Stimulated activated CD8-positive, alpha-beta memory T cell treated with anti-CD3 and anti-CD28 coated beads, Interleukin-12 subunit alpha, Interleukin-12 subunit beta, amount 100 ng/mL, for 24 hours (primary cell): Measurements from ENCODE around the gene EDAR.

Experiments
- DNase-seq: peaks from one replicate; pipeline ENCODE4 v3.0.0-alpha.2; 2020; ENCODE audit errors: extremely low read depth

EDAR gene

GRCh38 chr2:108908713-108909070 lies 80.3 kb downstream of the EDAR start:
- no peak for DNase-seq

GRCh38 chr2:108907822-108908712 lies 81.0 kb downstream of the EDAR start:
- no peak for DNase-seq

DNA sequence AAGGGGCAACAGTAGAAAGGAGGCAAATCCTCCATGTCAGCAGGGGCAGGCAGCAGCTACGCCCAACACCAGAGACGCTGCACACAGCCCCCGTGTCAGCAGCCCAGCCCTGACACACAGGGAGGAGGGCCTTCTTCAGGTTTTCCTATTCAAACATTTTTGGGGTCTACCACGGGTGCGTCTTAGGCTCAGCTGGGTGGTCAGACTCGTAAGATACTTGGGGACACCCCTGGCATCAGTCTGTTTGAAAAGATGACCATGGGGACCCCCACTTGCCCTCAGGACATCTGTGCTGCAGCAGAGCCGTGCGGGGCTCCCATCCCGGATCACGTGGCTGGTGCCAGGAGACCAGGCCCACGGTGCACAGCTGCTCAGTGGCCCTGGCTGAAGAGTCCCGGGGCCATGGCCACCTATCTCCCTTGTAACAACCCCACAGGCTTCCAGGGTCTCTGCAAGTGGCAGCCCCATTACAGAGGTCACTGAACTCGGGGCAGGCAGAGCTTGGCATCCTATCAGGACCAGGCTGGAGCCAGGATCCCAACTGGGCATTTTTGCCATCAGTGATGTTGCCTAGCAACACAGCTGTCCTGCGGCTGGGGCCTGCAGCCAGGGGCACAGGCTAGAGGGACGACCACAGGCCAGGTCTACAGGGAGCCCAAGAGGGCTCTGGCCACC lies 82.5 kb downstream of the EDAR start:
- DNase-seq, result no peak

GRCh38 chr2:108905906-108906305 lies 83.1 kb downstream of the EDAR start:
- no peak for DNase-seq

DNA sequence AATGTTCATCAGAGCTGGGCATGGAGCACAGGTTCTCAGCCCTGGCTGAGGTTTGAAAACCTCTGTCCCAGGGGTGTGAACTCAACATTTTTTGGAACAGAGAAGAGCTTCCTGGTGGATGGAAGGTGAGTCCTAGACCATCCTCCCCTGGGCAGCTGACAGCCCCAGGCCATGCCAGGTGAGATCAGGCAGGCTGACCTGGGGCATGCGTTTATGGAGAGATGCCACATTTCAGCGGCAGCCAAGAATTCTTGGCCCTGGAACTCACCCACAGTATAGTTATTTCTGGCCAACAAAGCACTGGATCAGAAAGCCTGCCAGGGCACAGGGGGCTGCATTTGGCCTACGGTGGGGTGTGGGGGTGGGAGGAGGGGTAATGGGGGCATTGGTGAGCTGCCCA lies 83.8 kb downstream of the EDAR start:
- DNase-seq, result no peak

GRCh38 chr2:108904680-108905079 lies 84.3 kb downstream of the EDAR start:
- no peak for DNase-seq

DNA sequence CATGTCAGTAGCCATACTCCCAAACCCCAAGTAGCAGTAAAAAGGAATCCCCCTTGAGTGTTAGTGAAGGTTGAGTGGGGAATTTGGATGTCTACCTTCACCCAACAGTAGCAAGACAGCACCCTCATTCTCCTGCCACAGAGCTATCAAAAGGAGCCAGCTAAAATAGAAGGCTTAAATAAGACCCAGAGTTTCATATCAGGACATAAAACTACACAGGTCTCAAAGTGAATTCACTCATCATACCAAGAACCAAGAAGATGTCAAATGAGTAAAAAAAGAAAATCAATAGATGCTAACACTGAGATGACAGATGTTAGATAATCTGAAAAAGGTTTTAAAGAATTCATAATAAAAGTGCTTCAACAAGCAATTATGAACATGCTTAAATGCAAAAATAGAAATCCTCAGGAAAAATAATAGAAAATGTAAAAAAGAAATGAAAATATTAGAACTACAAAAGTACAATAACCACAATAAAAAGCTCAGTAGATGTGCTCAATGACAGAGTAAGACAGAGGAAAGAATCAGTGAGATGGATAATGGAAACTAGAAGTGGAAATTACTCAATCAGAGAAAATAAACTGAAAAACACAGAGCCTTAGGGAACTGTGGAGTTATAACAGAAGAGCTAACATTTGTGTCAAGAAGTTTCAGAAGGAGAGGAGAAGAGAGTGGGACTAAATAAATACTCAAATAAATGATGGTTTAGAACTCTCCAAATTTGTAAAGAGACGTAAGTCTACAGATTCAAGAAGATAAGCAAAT lies 90.5 kb downstream of the EDAR start:
- DNase-seq, result no peak

DNA sequence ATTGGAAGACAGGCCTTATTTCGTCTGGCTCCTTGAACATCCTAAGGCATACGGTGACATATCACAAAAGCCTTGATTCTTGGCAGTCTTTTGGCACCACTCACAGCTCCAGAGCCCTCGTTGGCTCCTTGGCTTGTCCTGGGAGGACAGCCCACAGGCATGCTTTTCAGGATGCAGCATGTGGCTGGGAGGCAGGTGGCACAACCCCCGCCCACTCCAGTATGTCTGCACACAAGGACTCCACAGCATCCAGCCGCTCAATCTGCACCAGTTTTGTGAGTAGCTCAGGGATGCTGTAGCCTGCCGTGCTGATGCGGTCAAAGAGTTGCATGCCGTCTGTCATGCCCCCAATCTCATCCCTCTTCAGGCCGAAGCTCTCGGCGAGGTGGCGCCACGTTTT lies 92.3 kb downstream of the EDAR start:
- DNase-seq, result no peak

- DNase-seq, result no peak
Observed at GRCh38 chr2:108895188-108895587, 93.8 kb downstream of the EDAR start.

DNA sequence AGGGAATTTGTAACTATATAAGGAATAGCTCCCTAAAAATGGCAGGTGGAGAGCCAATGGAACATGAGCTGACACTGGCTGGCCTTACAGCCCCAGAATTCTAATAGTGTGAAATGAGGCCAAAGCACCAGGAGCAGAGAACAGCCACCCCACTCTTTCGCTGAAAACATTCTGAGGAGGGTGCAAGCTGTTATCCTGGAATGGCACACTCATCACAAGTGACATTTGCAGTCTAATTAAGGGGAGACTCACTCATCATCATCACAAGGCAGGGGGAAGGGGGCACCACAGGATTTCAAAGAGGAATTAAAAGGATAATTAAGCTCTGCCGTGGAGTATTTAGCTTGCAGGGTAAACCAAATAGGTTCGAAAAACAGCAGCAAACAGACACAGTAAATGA lies 94.3 kb downstream of the EDAR start:
- no peak for DNase-seq

DNA sequence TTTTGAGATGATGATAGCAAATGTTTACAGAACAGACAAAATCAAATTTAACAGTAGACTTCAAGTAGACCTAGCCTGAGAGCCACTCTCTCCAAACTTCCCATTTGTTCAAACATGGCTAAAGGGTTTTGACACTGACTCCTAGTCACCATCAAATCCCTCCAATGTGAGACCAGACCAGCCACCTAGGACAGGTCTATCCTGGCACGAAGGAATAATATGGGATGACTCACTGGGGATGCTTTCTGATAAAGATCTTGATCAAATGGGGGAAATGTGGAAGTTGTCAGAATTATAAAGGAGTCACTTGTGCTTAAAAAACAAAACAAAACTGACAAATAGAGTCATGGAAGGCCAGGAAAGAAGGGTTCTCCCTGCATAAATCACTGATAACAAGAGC lies 95.7 kb downstream of the EDAR start:
- DNase-seq, result no peak

GRCh38 chr2:108889907-108890306 lies 99.1 kb downstream of the EDAR start:
- DNase-seq, result no peak

DNA sequence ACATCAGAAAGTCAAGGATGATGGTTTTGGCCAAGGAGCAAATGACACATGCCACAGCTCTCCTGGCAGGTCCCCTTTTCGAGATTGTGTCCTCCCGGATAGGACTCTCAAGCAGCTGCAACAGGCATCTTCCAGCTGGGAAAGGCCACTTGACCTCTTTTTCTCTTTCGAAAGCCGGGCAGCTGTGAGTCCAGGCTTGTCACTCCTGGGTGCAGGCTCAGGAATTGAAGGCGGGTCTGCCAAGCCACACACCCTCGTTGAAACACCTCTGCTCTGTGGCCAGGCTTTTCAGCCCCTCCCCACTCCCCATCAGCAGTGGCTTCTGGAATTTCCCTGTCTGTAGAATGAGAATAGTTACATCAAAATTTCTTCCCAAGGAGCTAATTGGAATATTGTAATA lies 104.4 kb downstream of the EDAR start:
- no peak for DNase-seq

- no peak for DNase-seq
Observed at GRCh38 chr2:108878276-108878675, 110.7 kb downstream of the EDAR start.

- DNase-seq, result no peak
Observed at GRCh38 chr2:108877506-108877905, 111.5 kb downstream of the EDAR start.

DNA sequence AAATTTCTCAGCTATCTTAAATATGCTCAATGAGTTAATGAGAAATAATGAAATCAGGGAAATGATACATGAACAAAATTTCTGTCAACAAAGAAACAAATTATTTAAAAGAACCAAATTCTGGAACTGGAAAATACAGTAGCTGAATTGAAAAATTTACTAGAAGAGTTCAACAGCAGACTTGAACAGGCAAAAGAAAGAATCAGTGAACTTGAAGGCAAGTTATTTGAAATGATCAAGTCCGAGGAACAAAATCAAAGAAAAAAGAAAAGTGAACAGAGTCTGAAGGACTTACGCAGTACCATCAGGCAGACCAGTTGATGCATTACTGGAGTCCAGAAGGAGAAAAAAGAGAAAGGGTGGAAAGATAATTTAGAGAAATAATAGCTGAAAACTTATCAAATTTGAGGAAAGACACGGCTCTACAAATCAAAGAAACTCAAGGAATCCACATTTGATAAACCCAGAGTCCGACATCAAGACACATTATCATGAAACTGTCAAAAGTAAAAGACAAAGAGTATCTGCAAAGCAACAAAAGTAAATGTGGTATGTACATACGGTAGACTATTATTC lies 118.9 kb downstream of the EDAR start:
- no peak for DNase-seq

GRCh38 chr2:108869542-108869941 lies 119.5 kb downstream of the EDAR start:
- DNase-seq, result no peak

DNA sequence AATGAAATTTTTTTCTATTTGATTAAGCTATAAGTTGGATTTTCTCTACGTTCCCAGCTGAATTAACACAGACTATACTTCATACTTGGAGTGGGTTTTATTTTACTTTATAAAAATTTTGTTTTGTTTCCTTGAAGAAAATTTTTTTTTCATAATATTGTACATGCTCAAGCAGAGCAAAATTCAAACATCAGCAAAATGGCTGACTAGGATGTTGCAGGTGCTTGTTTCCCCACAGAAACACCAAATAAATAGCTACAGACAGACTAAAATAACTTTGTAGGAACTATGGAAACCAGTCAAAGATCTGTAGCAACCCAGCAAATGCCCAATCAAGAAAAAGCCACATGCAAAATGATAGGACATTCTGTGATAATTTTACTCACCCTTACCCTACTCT lies 120.1 kb downstream of the EDAR start:
- no peak for DNase-seq

DNA sequence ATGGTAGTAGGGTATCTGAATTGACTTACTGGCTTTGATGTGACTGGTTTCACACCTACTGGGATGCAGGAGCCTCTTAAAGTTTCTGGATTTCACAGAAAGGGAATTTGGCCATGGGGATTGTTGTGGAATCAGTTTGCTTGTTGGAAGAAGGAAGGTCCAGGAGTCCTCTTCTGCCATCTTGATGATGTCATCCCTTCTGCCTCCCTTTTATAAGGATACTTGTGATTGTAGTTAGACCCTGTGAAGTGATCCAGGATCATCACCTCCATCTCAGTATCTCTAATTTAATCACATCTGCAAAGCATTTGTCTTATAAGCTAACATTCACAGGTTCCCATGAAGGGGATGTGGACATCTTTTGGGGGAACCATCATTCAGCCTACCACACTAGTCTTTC lies 123.0 kb downstream of the EDAR start:
- DNase-seq, result no peak

- no peak for DNase-seq
Observed at GRCh38 chr2:108858894-108859293, 130.1 kb downstream of the EDAR start.

DNA sequence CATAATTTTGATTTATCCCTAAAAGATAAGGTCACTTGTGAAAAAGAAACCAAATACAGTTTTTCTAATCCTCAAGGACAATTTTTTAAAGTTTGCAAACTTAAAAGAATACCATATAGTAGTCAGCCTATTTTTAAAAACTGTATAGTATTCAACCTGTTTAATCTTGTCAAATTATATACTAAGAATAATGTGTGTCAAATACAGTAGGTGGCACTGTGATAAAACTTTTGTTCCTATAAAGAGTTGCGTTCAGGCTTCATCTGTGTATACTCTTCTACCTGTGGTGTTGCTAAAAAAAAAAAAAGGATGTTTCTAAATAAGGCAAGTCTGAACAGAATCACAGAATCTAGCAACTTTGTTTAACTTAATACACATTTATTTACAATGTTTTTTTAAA lies 133.8 kb downstream of the EDAR start:
- DNase-seq, result no peak

DNA sequence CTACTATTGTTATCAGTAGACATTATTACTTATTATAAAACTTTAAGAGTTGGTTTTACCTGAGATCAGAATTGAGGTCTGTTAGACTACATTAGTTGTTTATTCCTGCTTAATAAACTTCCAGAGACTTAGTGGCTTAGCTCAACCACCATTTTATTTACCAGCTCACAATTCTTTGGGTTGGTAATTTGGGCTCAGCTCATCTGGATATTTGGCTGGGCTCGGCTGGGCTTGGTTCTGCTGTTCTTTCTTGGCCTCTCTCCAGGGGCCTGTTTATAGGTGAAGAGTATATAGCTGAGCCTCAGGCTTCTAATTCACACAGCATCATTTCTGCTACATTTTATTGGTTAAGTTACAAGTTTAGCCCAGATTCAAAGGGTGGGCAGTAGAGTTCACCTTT lies 134.5 kb downstream of the EDAR start:
- no peak for DNase-seq
